Neural progenitor cell (in vitro differentiated cells): ENCODE data around the gene TIMM22.

Experiments used
- EZH2 ChIP-seq: fragments of 200-600 bp; sonication (generic); IDR thresholded peaks from 2 replicates; pipeline ENCODE4 v1.6.1; 2017; ENCODE audit warnings: antibody characterized with exemption, mild to moderate bottlenecking, moderate library complexity
- TF ChIP-seq, protein P1 (sequence below): fragments of 200-600 bp; sonication (generic); IDR thresholded peaks from 2 replicates; pipeline ENCODE4 v1.5.1; 2017; ENCODE audit warnings: antibody characterized with exemption, mild to moderate bottlenecking

DNA sequence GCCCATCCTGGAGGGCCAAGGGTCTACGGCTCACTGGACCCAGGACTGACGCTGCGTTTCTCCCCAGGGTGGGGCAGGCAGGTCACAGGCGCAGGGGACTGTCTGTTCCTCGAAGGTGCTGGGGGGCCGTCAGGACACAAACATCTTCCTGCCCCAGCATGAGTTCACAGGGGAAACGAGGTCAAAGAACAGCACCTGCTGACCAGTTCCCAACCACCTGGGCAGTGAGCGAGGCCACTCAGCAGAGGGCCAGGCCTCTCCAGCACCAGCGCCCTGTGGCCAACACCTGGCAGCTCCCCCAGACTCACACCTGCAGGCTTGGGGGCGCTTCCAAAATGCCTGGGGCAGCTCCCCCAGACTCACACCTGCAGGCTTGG, 29.7 kb downstream of the TIMM22 start:
- TF ChIP-seq, protein P1, sequence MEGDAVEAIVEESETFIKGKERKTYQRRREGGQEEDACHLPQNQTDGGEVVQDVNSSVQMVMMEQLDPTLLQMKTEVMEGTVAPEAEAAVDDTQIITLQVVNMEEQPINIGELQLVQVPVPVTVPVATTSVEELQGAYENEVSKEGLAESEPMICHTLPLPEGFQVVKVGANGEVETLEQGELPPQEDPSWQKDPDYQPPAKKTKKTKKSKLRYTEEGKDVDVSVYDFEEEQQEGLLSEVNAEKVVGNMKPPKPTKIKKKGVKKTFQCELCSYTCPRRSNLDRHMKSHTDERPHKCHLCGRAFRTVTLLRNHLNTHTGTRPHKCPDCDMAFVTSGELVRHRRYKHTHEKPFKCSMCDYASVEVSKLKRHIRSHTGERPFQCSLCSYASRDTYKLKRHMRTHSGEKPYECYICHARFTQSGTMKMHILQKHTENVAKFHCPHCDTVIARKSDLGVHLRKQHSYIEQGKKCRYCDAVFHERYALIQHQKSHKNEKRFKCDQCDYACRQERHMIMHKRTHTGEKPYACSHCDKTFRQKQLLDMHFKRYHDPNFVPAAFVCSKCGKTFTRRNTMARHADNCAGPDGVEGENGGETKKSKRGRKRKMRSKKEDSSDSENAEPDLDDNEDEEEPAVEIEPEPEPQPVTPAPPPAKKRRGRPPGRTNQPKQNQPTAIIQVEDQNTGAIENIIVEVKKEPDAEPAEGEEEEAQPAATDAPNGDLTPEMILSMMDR = no peak
- no peak for TF ChIP-seq EZH2
